ENCODE results near the gene GPR141.

GPR141 gene

DNA sequence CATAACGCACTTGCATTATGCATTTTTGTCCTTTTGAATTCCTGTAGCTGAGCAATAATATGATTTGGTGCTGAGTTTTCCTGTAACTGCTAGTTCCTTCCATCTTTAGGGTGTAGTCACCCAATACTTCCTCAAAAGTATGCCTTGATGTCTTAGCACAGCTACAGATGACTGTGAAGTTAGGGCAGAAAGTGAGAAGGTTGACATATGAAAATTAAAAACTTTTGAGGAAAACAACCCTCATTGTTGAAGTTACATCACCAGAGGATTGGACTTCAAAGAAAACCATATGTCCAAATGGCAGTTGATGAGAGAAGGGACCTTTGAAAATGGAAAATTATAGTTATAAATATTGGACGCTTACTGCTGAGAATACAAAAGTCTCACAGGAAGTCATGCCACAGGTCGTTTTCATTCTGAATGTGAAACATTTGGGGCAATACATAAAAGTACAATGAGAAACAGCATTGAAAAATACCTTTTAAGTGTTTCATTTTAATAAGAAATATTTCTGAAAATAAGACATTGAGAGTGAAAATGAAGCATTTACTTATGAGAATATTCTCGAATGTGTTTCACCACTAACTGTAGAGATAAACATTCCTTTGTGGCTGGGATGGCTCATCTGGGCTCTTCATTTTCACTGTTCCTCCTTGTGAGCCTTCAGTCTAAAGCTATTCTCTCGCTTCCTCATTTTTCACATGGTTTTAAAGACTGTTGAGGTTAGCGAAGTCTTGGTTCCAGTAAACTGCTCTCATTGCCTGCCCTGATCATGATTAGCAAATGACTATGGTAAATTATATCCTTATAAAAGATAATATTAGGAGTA, 103.4 kb downstream of the GPR141 start:
- DNase-seq: peak; percentile 58

Measured in hematopoietic multipotent progenitor cell treated with erythropoietin and hydrocortisone succinate and interleukin-3 and kit ligand, for 6 days (in vitro differentiated cells).